ENCODE results near the gene MS4A3.
"Not testable (repeated sequence)": the region's sequence is repeated elsewhere in the genome, so short reads cannot be mapped to it uniquely, and the experiment has no call there.

MS4A3 gene, protein sequence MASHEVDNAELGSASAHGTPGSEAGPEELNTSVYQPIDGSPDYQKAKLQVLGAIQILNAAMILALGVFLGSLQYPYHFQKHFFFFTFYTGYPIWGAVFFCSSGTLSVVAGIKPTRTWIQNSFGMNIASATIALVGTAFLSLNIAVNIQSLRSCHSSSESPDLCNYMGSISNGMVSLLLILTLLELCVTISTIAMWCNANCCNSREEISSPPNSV

DNA sequence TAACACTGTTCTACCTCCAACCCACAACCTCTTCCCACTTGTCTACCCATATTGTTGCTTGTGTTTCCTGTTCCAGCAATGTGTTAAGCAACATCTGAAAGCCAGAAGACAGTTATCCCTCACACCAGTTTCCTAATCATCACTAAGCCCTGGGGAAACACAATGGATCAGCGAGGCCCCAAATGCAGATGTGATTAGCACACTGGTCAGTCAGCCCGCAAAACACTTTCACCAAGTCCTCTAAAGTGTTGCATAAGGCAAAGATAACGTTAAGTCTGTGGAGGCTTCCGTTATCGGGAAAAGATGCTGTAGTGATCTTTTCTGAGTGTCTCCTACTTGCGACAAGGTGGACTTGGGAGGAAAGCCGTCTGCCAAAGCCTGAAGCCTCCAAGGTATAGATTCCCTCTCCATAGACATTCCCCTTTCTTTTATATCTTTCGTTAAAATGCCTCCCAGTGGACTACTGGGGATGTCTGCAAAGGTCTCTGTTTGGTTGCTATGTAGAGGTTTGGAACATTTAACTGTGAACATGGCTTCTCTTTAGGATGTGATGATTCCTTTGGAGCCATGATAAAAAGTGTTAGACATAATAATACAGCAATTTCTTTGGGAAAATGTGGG, at the start of gene MS4A3:
TSS of gene MS4A3 (plus strand) at position 317 of the 621 bp plus-strand sequence. CDS start 4,496 bp downstream, outside the sequence.
- DNase-seq (ENCODE audit: low spot score) = no peak

DNA sequence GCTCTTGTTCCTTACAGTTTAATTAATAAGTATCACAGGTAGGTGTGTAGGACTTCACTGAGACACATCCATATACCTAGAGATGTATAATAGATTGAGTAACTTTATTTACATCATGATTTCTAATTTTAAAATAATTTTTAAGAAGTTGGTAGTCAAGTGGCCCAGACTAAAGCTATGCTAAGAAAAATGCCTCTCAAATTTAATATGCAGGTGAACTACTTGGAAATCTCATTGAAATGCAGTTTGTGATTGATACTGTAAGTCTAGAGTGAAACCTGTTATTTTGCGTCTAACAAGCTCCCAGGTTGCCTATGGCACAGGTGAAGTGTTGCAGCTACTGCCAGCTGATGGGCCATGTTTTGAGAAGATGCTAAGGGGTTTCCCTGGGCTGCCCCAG, 39.6 kb upstream of the MS4A3 start, which contains the start of gene OOSP4B:
TSS of gene OOSP4B (plus strand) at position 301 of the 400 bp plus-strand sequence.
- DNase-seq (ENCODE audit: low spot score) = no peak

DNA sequence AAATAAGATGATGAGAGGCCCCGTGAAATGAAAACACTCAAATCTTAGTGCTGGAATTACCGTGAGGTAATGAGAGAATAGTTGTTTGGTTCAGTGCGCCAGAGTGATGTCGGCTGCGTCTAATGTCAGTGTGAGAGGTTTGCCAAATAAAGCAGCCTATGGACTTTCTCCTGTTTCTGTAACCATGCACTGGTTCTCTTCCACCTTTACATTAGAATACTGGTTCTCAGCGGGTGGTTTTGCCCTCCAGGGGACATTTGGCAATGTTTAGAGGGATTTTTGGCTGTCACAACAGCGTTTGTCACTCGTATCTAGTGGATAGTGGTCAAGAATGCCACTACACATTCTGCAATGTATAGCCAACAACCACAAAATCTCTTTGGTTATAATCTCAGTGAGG, 38.4 kb upstream of the MS4A3 start:
- no peak for DNase-seq (ENCODE audit: low spot score)

DNA sequence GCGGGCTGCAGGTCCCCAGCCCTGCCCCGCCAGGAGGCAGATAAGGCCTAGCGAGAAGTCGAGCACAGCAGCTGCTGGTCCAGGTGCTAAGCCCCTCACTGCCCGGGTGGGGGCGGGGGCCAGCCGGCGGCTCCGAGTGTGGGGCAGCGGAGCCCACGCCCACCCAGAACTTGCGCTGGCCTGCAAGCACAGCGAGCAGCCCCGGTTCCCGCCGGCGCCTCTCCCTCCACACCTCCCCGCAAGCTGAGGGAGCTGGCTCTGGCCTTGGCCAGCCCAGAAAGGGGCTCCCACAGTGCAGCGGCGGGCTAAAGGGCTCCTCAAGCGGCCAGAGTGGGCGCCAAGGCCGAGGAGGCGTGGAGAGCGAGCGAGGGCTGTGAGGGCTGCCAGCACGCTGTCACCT, 36.1 kb upstream of the MS4A3 start:
- not testable (repeated sequence) for DNase-seq (ENCODE audit: low spot score)

DNA sequence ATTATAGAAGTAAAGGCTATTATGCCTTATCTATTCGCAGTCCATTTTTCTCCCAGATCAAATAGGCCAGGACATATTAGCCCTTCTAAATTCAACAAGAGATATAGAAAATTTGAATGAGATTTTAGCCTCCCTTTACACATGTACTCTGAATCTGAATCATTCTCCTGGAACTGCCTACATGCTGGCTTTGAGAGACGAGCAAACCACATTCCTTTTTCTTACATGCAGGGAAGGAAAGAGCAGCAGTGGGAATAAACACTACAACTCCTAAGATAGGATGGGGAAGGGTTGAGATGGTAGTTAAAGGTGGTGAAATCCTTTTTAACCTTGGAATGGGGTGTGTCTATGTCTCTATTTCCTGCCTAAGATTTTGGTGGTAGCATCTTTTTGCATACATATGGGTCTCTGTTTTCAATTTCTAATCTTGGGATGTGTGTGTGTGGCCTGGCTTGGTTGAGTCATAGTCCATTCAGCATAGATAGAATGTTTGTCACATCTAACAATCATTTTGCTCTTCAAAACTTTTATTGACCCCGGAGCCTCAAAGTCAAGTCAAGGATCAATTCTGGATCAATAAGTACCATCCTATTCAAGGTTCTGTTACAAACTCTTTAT, 27.3 kb upstream of the MS4A3 start:
- no peak for DNase-seq (ENCODE audit: low spot score)

DNA sequence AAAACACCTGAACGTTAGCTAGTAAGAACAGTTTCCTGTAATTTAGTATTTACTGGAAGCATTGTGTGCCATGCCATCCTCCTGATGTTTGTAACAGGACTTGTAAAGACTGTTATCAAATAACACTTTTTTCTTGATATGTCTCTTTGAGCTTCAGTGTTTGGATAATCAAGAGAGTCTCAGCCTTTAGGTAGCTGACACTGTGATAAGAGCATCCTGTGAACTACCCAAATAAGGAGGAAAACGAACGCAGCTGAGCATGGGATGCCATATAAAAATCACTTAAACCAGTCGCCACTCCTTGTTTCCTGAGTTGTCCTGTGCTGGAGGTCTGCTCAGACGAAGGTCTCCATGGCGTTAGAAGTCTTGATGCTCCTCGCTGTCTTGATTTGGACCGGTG, 16.4 kb upstream of the MS4A3 start, which contains the start of gene OOSP2:
TSS of gene OOSP2 (plus strand) at position 301 of the 400 bp plus-strand sequence. CDS start at position 352, 51 bp downstream.
- DNase-seq (ENCODE audit: low spot score) = no peak

DNA sequence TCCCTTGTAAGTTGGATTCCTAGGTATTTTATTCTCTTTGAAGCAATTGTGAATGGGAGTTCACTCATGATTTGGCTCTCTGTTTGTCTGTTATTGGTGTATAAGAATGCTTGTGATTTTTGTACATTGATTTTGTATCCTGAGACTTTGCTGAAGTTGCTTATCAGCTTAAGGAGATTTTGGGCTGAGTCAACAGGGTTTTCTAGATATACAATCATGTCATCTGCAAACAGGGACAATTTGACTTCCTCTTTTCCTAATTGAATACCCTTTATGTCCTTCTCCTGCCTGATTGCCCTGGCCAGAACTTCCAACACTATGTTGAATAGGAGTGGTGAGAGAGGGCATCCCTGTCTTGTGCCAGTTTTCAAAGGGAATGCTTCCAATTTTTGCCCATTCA, 6.0 kb upstream of the MS4A3 start:
- DNase-seq (ENCODE audit: low spot score) = not testable (repeated sequence)

DNA sequence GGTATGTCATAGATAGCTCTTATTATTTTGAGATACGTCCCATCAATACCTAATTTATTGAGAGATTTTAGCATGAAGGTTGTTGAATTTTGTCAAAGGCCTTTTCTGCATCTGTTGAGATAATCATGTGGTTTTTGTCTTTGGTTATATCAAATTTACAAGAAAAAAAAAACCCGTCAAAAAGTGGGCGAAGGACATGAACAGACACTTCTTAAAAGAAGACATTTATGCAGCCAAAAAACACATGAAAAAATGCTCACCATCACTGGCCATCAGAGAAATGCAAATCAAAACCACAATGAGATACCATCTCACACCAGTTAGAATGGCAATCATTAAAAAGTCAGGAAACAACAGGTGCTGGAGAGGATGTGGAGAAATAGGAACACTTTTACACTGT, 5.6 kb upstream of the MS4A3 start:
- DNase-seq (ENCODE audit: low spot score) = not testable (repeated sequence)

DNA sequence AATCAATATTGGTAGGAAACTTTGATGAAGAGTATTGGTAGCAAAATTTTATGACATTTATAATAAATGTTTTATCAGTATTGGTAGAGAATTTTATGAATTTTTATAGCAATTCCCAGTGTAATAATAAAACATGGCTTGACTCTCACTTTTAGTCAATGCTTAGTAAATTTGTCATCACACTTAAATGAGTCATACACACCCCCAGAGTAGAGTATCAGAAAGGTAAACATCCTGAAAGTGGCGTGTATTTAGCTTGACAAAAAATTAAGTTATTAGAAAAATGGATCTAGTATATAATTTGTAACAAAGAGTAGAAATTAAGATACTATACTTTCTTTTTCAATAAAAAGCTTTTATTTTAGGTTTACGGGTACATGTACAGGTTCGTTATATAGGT, 2.6 kb downstream of the MS4A3 start:
- no peak for DNase-seq (ENCODE audit: low spot score)

DNA sequence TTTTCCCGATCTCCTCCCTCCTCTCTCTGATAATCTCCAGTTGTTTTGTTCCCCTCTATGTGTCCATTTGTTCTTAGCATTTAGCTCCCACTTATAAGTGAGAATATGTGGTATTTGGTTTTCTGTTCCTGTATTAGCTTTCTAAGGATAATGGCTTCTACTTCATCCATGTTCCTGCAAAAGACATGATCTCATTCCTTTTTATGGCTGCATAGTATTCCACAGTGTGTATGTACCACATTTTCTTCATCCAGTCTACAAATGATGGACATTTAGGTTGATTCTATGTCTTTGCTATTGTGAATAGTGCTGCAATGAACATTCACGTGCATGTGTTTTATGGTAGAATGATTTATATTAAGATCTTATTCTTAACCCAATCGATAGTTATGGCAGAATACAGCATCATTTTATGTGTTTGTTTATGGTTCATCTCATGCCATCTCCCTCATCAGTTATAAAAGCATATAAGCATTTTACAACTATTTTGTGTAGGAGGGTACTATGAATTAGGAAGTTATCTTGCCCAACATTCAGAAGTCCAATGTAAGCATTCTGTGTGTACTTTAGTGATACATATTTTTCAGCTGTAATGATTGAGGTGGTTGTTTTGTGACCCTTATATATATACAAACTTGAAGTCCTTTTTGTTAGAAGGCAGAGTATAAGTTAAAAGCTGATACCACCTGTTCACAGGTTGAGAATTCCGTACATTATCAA, 3.2 kb downstream of the MS4A3 start:
- DNase-seq (ENCODE audit: low spot score) = no peak

DNA sequence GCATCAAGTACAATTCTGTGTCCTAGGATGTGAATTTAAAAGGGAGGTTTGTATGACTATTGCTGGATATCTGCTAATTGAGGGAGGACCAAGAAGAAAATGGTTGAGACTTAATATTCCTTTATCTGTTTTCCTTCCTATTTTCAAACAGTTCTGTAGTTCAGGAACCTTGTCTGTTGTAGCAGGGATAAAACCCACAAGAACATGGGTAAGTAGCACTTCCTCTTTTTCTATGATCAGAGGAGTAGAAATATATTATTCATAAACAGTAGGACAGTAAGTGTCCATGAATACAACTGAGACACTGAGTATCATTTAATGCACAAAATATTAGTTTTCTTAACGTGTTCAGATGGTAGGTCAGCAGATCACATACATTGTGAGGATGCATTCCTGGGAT, 7.6 kb downstream of the MS4A3 start:
- no peak for DNase-seq (ENCODE audit: low spot score)

DNA sequence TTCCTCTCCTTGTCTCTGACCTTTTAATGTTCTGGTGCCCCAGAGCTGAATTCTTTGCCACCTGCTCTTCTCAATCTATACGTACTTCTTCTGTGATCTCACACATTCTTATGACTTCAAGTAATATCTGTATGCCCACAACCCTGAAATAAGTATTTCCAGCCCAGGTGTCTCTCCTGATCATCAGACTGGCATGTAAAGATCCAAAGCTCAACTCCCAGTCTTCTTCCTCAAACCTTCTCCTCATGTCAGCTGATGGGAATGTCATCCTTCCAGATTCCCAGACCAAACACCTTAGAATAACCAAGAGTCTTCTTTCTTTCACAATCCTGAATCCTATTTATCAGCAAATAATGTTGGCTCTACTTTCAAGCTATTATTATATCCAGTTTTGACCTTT, 9.3 kb downstream of the MS4A3 start:
- no peak for DNase-seq (ENCODE audit: low spot score)

DNA sequence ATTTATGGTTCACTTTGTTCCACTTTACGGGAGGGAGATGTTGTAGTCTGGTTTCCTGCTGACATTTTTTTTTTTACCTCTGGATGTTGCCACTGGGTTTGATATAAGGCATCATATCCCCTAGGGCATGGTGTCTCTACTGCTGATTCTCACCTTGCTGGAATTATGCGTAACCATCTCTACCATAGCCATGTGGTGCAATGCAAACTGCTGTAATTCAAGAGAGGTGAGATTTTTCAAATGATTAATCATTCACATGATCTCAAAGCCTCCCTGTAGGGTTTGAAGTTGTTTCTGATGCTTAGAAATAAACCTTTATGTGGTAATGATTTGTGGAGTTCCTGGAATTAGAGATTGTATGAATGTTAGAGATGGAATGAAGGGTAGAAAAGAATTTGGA, 13.0 kb downstream of the MS4A3 start:
- no peak for DNase-seq (ENCODE audit: low spot score)

DNA sequence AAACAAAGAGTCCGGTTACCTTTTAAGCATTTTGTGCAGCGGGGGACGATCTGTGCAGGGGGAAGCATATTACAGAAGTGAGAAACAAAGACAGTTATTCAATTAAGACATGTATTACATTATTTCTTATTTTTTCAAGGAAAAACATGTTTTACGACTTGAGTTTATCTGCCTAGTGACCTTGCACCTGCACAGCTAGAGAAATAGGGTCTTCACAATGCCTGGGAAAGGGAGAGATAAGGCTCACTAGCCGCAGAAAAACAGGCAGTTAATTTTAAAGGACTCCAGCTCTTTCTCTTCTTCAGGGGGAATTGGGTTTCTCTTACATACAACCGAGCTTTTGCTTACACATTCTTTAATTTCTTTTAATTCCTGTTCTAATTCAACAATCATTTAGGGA, 15.2 kb downstream of the MS4A3 start:
- not testable (repeated sequence) for DNase-seq (ENCODE audit: low spot score)

DNA sequence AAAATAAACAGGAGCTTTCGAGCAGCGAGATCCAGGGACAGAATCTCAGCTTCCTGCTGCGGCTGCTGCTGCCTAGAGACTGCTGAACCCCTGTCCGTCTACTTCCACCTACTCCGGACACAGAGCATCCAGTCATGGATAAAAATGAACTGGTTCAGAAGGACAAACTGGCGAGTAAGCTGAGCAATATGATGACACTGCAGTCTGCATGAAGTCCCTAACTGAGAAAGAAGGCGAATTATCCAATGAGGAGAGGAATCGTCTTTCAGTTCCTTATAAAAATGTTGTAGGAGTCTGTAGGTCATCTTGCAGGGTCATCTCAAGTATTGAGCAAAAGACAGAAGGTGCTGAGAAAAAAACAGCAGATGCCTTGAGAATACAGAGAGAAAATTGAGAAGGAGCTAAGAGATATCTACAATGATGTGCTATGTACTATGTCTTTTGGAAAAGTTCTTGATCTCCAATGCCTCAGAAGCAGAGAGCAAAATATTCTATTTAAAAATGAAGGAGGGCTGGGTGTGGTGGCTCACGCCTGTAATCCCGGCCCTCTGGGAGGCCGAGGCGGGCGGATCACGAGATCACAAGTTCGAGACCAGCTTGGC, 20.9 kb downstream of the MS4A3 start:
- DNase-seq (ENCODE audit: low spot score) = no peak

DNA sequence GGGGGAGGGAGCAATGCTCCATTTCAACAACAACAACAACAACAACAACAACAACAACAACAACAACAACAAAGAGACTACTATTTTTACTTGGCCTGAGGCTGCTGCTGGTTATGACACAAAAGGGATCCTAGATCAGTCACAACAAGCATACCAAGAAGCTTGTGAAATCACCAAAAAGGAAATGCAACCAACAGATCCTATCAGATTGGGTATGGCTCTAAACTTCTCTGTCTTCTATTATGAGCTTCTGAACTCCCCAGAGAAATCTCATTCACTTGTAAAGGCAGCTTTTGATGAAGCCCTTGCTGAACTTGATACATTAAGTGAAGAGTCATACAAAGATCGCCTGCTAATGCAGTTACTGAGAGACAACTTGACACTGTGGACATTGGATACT, 21.5 kb downstream of the MS4A3 start:
- no peak for DNase-seq (ENCODE audit: low spot score)

DNA sequence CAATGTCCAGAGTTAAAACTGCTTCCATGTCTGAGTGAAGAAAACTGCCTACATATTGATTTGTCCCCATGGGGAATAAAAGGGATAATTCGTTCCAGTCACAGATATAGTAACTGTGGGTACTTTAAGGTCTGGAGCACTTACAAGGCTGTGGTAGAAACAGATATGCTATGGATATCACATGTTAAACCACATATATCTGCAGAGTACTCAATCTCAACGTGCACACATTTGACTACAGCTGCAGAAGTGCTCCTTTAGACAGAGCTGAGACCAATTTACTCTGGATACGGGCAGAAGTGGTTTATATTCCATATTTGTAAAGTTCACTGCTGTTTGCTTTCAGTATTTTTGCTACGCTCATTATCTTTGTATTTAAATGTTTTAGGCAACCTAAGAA, 22.3 kb downstream of the MS4A3 start:
- DNase-seq (ENCODE audit: low spot score) = no peak

DNA sequence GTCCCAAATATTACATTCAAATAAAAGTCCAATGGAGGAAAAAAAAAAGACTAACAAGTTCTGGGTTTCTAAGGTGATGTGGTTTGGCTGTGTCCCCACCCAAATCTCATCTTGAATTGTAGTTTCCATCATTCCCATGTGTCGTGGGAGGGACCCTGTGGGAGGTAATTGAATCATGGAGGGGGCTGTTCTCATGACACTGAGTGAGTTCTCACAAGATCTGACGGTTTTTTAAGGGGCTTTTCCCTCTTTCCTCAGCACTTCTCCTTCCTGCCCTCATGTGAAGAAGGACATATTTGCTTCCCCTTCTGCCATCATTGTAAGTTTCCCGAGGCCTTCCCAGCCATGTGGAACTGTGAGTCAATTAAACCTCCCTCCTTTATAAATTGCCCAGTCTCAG, 24.1 kb downstream of the MS4A3 start:
- no peak for DNase-seq (ENCODE audit: low spot score)

DNA sequence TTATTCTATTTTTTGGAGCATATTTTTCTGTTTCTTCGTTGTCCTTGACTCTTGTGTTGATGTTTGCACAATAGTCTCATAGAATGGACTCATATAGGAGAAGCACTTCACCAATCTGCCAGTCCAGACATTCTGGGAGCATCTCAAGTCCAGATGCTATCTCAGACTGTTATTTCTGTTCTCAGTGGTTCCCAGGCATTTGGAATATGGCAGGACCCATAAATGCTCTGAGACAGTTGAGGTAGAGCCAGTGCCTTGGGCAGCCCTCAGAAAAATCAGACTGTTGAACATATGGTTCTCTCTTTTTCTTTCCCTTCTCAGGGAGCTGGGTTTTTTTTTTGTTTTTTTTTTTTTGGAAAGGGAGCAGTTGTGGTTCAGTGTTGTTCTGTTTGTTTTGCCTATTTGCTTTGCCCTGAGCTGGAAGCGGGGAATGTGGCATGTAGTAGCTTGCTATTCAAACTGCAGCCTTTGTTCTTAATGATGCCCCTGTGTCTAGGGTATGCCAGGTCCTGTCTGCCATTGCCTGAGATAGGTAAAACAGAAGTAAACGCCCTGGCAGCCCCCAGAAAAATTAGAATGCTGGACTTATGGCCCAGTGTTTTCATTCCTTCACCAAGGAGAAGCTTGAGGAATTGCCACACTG, 28.3 kb downstream of the MS4A3 start:
- no peak for DNase-seq (ENCODE audit: low spot score)

DNA sequence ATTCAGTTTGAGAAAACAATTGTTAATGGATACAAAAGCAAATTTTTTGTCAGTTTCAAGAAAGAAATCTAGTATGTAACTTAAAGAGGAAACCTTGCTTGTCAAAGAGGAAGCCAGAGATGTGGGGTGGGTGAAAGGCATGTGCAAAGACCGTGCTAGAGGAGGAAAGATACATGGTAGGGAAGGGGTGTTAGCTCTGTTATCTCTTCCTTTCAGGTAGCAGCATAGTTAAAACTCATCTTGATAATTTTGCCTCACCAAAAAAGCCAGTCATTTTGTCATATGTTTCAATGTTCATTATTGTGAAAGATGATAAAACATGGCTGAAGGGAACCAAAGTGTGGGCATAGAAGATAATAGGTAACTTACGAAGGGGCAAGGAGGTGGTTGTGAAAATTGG, 29.4 kb downstream of the MS4A3 start:
- DNase-seq (ENCODE audit: low spot score) = no peak

DNA sequence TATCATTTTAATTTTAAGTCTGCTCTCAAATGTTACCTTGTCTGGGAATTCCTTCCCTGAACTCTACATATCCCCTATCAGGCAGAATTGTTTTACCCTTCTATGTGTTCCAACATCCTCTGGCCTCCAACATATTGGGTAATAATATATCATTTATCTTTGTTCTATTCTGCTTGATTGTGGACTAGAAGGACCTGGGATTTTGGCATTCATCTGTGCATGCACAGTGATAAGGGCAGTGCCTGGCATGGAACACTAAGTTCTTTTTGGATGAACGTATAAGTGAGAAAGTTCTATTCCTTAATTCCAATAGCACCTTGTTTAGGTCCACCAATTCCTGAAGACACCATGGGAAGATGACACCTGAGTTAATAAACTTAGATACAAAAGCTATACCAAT, 30.8 kb downstream of the MS4A3 start:
- no peak for DNase-seq (ENCODE audit: low spot score)

DNA sequence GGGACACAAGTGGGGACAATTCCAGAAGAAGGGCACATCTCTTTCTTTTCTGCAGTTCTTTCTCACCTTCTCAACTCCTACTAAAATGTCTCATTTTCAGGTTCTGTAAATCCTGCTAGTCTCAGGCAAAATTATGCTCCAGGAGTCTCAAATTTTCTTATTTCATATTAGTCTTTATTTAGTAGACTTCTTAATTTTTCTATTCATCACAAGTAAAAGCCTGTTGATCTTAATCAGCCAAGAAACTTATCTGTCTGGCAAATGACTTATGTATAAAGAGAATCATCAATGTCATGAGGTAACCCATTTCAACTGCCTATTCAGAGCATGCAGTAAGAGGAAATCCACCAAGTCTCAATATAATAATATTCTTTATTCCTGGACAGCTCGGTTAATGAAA, 31.9 kb downstream of the MS4A3 start, which contains the start of gene MS4A2:
TSS of gene MS4A2 (plus strand) at position 301 of the 400 bp plus-strand sequence. CDS start 102 bp downstream, outside the sequence.
- no peak for DNase-seq (ENCODE audit: low spot score)

All from AG08396 (cell line).